K562 (cell line): Measurements from ENCODE around the gene DCUN1D4. TPM values are rescaled to one million over a fixed set of nuclear protein-coding genes. Genes with fewer than 3 reads are reported as not detected.

Experiments
- ATAC-seq: fragments of 200-7000 bp; cut with Tn5 transposase; 3 replicates; pipeline ENCODE4 v1.9.1; 2020; ENCODE audit warnings: moderate library complexity
- BruUV-seq: library from RNA; stranded (reverse); fragments of 400-500 nt; replicated peaks from 2 replicates; lab custom pipeline; 2021; lab: Mats Ljungman, UMichigan
- CTCF ChIA-PET: fragments of 300-600 bp; formaldehyde crosslinking; extraction: SDS; loops from one replicate; lab custom pipeline; 2021; ENCODE audit warnings: low intra/inter-chr PET ratio; lab: Yijun Ruan, JAX
- POLR2A ChIA-PET: fragments of 300-600, 350-650 bp; sonication (Branson Sonifier 250); formaldehyde crosslinking; extraction: SDS; loops from one replicate; lab custom pipeline; 2021; ENCODE audit warnings: antibody characterized with exemption, inconsistent platforms; lab: Yijun Ruan, JAX
- DNase-seq, 4 experiments: peaks; one replicate each; pipeline versions ENCODE4 v3.0.0 to v3.0.0-alpha.2; 2011 to 2018; ENCODE audit warnings: low spot score in 3 of 4, mixed read lengths in 3 of 4; ENCODE audit errors: extremely low read depth in 1 of 4
- FAIRE-seq: peaks from 2 replicates; lab custom pipeline; 2011; peaks lifted over from hg19 to GRCh38; lab: Jason Lieb, UNC
- H2AFZ ChIP-seq: 2 replicates; pipeline ENCODE4 v1.6.0; 2011; ENCODE audit warnings: low read depth, low read length, control low read depth, inconsistent platforms
- H3K27ac ChIP-seq: fragments of 200-600 bp; 3 replicates; pipeline ENCODE4 v1.8.0; 2011; ENCODE audit warnings: low read depth, mild to moderate bottlenecking, control low read depth, inconsistent platforms, low read length, moderate library complexity, mixed read lengths; ENCODE audit errors: extremely low read depth
- H3K27me3 ChIP-seq, 2 experiments: fragments of 300-600 bp in 1 of 2; 2 replicates in 1 of 2; 3 replicates in 1 of 2; pipeline versions ENCODE4 v1.6.0 to v1.8.0; 2011; ENCODE audit warnings: inconsistent platforms in 2 of 2, low read length in 2 of 2, mild to moderate bottlenecking in 1 of 2, mixed read lengths in 1 of 2, moderate library complexity in 1 of 2; ENCODE audit not compliant: control insufficient read depth in 2 of 2, insufficient read depth in 2 of 2
- H3K36me3 ChIP-seq: fragments of 300-600 bp; 3 replicates; pipeline ENCODE4 v1.8.0; 2011; ENCODE audit warnings: mild to moderate bottlenecking, low read length, inconsistent platforms; ENCODE audit not compliant: control insufficient read depth, insufficient read depth
- H3K4me1 ChIP-seq, 2 experiments: fragments of 200-600 bp in 1 of 2; replicated peaks in 1 of 2; 2 replicates in 1 of 2; 3 replicates in 1 of 2; pipeline versions ENCODE4 v1.5.1 to v1.8.0; 2011; ENCODE audit warnings: inconsistent platforms in 2 of 2, low read length in 2 of 2, mild to moderate bottlenecking in 1 of 2, mixed read lengths in 1 of 2, moderate library complexity in 1 of 2; ENCODE audit not compliant: control insufficient read depth in 2 of 2, insufficient read depth in 2 of 2
- H3K4me2 ChIP-seq: 2 replicates; pipeline ENCODE4 v1.6.1; 2011; ENCODE audit warnings: low read length, control low read depth, inconsistent platforms, mixed read lengths; ENCODE audit not compliant: insufficient read depth
- H3K4me3 ChIP-seq: fragments of 200-600 bp; sonication (generic), shearing (Covaris generic); 2 replicates; pipeline ENCODE4 v1.5.1; 2016; ENCODE audit warnings: control low read depth, inconsistent platforms
- H3K79me2 ChIP-seq: fragments of 200-600 bp; 3 replicates; pipeline ENCODE4 v1.8.0; 2011; ENCODE audit warnings: low read length, inconsistent platforms; ENCODE audit not compliant: control insufficient read depth, insufficient read depth
- H3K9ac ChIP-seq, 2 experiments: 2 replicates each; pipeline versions ENCODE4 v1.6.0 to v1.6.1; 2011; ENCODE audit warnings: low read depth in 2 of 2, low read length in 2 of 2, control low read depth in 1 of 2, inconsistent platforms in 1 of 2, mild to moderate bottlenecking in 1 of 2, mixed read lengths in 1 of 2; ENCODE audit not compliant: insufficient read depth in 1 of 2
- H3K9me1 ChIP-seq: one replicate; pipeline ENCODE4 v1.6.0; 2011; ENCODE audit warnings: inconsistent platforms, mild to moderate bottlenecking, low read length, moderate library complexity; ENCODE audit not compliant: control insufficient read depth, insufficient read depth
- H3K9me3 ChIP-seq: replicated peaks from 2 replicates; pipeline ENCODE4 v1.5.1; 2011; ENCODE audit warnings: low read depth, low read length, inconsistent platforms; ENCODE audit not compliant: control insufficient read depth, insufficient read depth
- H4K20me1 ChIP-seq: replicated peaks from 2 replicates; pipeline ENCODE4 v1.6.1; 2011; ENCODE audit warnings: low read length, inconsistent platforms, mixed read lengths; ENCODE audit not compliant: control insufficient read depth, insufficient read depth
- CTBP1 ChIP-seq: fragments of 450-650 bp; IDR thresholded peaks from 2 replicates; pipeline ENCODE4 v1.6.1; 2016; ENCODE audit warnings: borderline replicate concordance
- RFX5 ChIP-seq: IDR thresholded peaks from 2 replicates; pipeline ENCODE4 v1.6.1; 2011; ENCODE audit warnings: low read depth, mild to moderate bottlenecking, improper control_type of control experiment, low read length
- YBX1 ChIP-seq: fragments of 450-650 bp; IDR thresholded peaks from 2 replicates; pipeline ENCODE4 v1.7.1; 2016; ENCODE audit warnings: mild to moderate bottlenecking
- ZNF699 ChIP-seq: fragments of 250-450 bp; sonication (Bioruptor Pico); IDR thresholded peaks from 2 replicates; pipeline ENCODE4 v1.8.0; 2021; ENCODE audit warnings: mild to moderate bottlenecking, moderate library complexity; ENCODE audit not compliant: insufficient replicate concordance
- WGBS: fragments of 100-300 bp; shearing (Covaris generic); methylation state at CpG from one replicate; pipeline ENCODE4 v1.1.6; 2016; ENCODE audit warnings: low coverage, mixed read lengths; ENCODE audit not compliant: insufficient coverage; ENCODE audit errors: missing lambda C conversion rate; 5-methylcytosine and 5-hydroxymethylcytosine counted together
- in situ Hi-C: fragments of 300-500 bp; cut with MboI; formaldehyde crosslinking; loops from 4 replicates; pipeline ENCODE4 v1.15.0; 2018; ENCODE audit warnings: inconsistent platforms, mixed read lengths
- intact Hi-C: fragments of 100-400 bp; cut with micrococcal nuclease; formaldehyde crosslinking; loops from 2 replicates; pipeline ENCODE4 v1.14.2; 2022
- polyA plus RNA-seq, 8 experiments: library from polyadenylated mRNA; depleted of rRNA in 4 of 8; stranded (reverse) in 5 of 8; unstranded in 3 of 8; fragments of >200 nt; fragmentation: Nextera tagmentation in 2 of 8; fragmentation: Illumina TruSeq in 1 of 8; extraction: Ambion mirVana in 2 of 8; extraction: Trizol in 1 of 8; gene quantifications; 2 replicates each; pipeline versions ENCODE4 v1.2.1 to v1.2.3, GENCODE V29; 2011 to 2014; ENCODE audit warnings: inconsistent platforms in 1 of 8, missing spikeins in 1 of 8
- total RNA-seq, 7 experiments: library from RNA; depleted of rRNA in 6 of 7; stranded (reverse); fragments of >200 nt in 6 of 7; fragmentation: Illumina TruSeq in 2 of 7; extraction: Trizol in 2 of 7; gene quantifications; 2 replicates each; pipeline versions ENCODE4 v1.2.1 to v1.2.3, GENCODE V29; 2011 to 2021; ENCODE audit warnings: low replicate concordance in 1 of 7
- TF ChIP-seq, protein P1 (sequence below): fragments of 450-650 bp; IDR thresholded peaks from 2 replicates; pipeline ENCODE4 v1.6.1; 2018; ENCODE audit not compliant: partially characterized antibody
- TF ChIP-seq, protein P2 (sequence below): fragments of 250-450 bp; sonication (Bioruptor Pico); IDR thresholded peaks from 2 replicates; pipeline ENCODE4 v1.9.0; 2021; ENCODE audit warnings: mild to moderate bottlenecking
- TF ChIP-seq, protein P3 (sequence below): fragments of 450-650 bp; IDR thresholded peaks from 2 replicates; pipeline ENCODE4 v1.6.1; 2016; ENCODE audit warnings: mild to moderate bottlenecking
- TF ChIP-seq, protein P4 (sequence below): IDR thresholded peaks from 2 replicates; pipeline ENCODE4 v1.6.1; 2011; ENCODE audit warnings: borderline replicate concordance, low read depth, mild to moderate bottlenecking, moderate library complexity, low read length; ENCODE audit not compliant: insufficient read depth, poor library complexity, severe bottlenecking
- TF ChIP-seq, protein P5 (sequence below): fragments of 200-800 bp; sonication (Bioruptor generic); IDR thresholded peaks from 2 replicates; pipeline ENCODE4 v1.6.1; 2017; ENCODE audit warnings: missing genetic modification characterization, missing compliant biosample characterization

DCUN1D4 gene
- total and polyA plus RNA-seq, 9 of the 15 experiments (the other 6 are each of a cell fraction or from before 2014, with no cell fraction given), result 15.1 to 73.5 (median 23.0) TPM

DNA sequence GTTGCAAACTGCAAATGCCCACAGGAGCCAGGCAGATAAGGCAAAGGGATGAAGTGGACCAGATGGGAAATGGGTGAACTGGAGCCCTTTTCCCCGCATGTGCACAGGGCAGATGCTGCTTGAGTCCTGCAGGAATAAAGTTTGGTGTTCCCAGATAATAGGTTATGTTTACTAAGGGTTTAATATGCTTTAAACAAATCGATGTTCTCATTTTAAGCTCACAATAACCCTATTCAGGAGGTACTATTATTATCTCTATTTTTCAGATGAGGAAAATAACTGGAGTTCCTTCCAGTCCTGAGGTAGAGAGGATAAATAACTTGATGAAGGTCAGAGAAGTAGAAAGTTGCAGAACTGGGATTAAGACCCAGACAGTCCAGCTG lies 99.9 kb downstream of the DCUN1D4 start:
- Histone ChIP-seq H3K4me3 (no peak overlapping the region), H3K9ac (no peak overlapping the region), H2AFZ (no peak overlapping the region), H3K36me3 (no peaks in the 10 kb centered on the region), H3K79me2 (no peaks in the 10 kb centered on the region), H3K4me2 (no peak overlapping the region), H3K9me3 (no peaks in the 10 kb centered on the region), H3K27ac (no peak overlapping the region), H3K9me1 (no peaks in the 10 kb centered on the region), H3K4me1 (no peaks in the 10 kb centered on the region), H3K27me3 (no peaks in the 10 kb centered on the region; a peak in 1 of 5 replicates), H4K20me1 (no peaks in the 10 kb centered on the region)
- no TSS peak for BruUV-seq
- FAIRE-seq (no peak), ATAC-seq (no peak), DNase-seq (no peak)
- intact Hi-C loops (no loop called here), in situ Hi-C loops (no loop called here)
- WGBS, result 0% methylated on average over 2 of the region's 2 CpGs
- CTCF ChIA-PET, result no interaction called here
- POLR2A ChIA-PET, result no interaction called here
- TF ChIP-seq CTBP1 (no peak), ZNF699 (CRISPR knock-in tag) (no peak), RFX5 (no peak), YBX1 (no peak)
- TF ChIP-seq, protein P1, sequence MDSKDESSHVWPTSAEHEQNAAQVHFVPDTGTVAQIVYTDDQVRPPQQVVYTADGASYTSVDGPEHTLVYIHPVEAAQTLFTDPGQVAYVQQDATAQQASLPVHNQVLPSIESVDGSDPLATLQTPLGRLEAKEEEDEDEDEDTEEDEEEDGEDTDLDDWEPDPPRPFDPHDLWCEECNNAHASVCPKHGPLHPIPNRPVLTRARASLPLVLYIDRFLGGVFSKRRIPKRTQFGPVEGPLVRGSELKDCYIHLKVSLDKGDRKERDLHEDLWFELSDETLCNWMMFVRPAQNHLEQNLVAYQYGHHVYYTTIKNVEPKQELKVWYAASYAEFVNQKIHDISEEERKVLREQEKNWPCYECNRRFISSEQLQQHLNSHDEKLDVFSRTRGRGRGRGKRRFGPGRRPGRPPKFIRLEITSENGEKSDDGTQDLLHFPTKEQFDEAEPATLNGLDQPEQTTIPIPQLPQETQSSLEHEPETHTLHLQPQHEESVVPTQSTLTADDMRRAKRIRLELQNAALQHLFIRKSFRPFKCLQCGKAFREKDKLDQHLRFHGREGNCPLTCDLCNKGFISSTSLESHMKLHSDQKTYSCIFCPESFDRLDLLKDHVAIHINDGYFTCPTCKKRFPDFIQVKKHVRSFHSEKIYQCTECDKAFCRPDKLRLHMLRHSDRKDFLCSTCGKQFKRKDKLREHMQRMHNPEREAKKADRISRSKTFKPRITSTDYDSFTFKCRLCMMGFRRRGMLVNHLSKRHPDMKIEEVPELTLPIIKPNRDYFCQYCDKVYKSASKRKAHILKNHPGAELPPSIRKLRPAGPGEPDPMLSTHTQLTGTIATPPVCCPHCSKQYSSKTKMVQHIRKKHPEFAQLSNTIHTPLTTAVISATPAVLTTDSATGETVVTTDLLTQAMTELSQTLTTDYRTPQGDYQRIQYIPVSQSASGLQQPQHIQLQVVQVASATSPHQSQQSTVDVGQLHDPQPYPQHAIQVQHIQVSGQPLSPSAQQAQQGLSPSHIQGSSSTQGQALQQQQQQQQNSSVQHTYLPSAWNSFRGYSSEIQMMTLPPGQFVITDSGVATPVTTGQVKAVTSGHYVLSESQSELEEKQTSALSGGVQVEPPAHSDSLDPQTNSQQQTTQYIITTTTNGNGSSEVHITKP, result no peak
- TF ChIP-seq, protein P2, sequence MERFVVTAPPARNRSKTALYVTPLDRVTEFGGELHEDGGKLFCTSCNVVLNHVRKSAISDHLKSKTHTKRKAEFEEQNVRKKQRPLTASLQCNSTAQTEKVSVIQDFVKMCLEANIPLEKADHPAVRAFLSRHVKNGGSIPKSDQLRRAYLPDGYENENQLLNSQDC, result no peak
- TF ChIP-seq, protein P3, sequence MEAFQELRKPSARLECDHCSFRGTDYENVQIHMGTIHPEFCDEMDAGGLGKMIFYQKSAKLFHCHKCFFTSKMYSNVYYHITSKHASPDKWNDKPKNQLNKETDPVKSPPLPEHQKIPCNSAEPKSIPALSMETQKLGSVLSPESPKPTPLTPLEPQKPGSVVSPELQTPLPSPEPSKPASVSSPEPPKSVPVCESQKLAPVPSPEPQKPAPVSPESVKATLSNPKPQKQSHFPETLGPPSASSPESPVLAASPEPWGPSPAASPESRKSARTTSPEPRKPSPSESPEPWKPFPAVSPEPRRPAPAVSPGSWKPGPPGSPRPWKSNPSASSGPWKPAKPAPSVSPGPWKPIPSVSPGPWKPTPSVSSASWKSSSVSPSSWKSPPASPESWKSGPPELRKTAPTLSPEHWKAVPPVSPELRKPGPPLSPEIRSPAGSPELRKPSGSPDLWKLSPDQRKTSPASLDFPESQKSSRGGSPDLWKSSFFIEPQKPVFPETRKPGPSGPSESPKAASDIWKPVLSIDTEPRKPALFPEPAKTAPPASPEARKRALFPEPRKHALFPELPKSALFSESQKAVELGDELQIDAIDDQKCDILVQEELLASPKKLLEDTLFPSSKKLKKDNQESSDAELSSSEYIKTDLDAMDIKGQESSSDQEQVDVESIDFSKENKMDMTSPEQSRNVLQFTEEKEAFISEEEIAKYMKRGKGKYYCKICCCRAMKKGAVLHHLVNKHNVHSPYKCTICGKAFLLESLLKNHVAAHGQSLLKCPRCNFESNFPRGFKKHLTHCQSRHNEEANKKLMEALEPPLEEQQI, result no peak
- TF ChIP-seq, protein P4, sequence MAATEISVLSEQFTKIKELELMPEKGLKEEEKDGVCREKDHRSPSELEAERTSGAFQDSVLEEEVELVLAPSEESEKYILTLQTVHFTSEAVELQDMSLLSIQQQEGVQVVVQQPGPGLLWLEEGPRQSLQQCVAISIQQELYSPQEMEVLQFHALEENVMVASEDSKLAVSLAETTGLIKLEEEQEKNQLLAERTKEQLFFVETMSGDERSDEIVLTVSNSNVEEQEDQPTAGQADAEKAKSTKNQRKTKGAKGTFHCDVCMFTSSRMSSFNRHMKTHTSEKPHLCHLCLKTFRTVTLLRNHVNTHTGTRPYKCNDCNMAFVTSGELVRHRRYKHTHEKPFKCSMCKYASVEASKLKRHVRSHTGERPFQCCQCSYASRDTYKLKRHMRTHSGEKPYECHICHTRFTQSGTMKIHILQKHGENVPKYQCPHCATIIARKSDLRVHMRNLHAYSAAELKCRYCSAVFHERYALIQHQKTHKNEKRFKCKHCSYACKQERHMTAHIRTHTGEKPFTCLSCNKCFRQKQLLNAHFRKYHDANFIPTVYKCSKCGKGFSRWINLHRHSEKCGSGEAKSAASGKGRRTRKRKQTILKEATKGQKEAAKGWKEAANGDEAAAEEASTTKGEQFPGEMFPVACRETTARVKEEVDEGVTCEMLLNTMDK, result no peak
- TF ChIP-seq, protein P5, sequence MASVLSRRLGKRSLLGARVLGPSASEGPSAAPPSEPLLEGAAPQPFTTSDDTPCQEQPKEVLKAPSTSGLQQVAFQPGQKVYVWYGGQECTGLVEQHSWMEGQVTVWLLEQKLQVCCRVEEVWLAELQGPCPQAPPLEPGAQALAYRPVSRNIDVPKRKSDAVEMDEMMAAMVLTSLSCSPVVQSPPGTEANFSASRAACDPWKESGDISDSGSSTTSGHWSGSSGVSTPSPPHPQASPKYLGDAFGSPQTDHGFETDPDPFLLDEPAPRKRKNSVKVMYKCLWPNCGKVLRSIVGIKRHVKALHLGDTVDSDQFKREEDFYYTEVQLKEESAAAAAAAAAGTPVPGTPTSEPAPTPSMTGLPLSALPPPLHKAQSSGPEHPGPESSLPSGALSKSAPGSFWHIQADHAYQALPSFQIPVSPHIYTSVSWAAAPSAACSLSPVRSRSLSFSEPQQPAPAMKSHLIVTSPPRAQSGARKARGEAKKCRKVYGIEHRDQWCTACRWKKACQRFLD, result no peak
